GM23338 (cell line): Measurements from ENCODE around the gene PAX4. TPM values are rescaled to one million over a fixed set of nuclear protein-coding genes. Genes with fewer than 3 reads are reported as not detected.

Experiments used
- ATAC-seq: fragments of 200-7000 bp; cut with Tn5 transposase; 3 replicates; pipeline ENCODE4 v1.9.1; 2020
- DNase-seq: peaks from one replicate; pipeline ENCODE4 v3.0.0-alpha.2; 2015; ENCODE audit warnings: low spot score
- H2AFZ ChIP-seq: fragments of 200-600 bp; sonication (generic); 2 replicates; pipeline ENCODE4 v1.8.0; 2016; ENCODE audit warnings: antibody characterized with exemption, mild to moderate bottlenecking, moderate library complexity
- H3F3A ChIP-seq: fragments of 200-600 bp; sonication (generic); replicated peaks from 2 replicates; pipeline ENCODE4 v1.8.0; 2017; ENCODE audit warnings: antibody characterized with exemption, mixed run types, low read depth
- H3K27ac ChIP-seq: fragments of 200-600 bp; sonication (generic); 2 replicates; pipeline ENCODE4 v1.6.1; 2016; ENCODE audit warnings: low read depth
- H3K27me3 ChIP-seq: fragments of 200-600 bp; sonication (generic); 2 replicates; pipeline ENCODE4 v1.8.0; 2016; ENCODE audit warnings: mild to moderate bottlenecking, mixed run types, moderate library complexity; ENCODE audit not compliant: insufficient read depth
- H3K36me3 ChIP-seq: fragments of 200-600 bp; sonication (generic); 2 replicates; pipeline ENCODE4 v1.8.0; 2016; ENCODE audit warnings: mild to moderate bottlenecking; ENCODE audit not compliant: insufficient read depth
- H3K4me1 ChIP-seq: fragments of 200-600 bp; sonication (generic); 2 replicates; pipeline ENCODE4 v1.8.0; 2016; ENCODE audit warnings: mild to moderate bottlenecking, moderate library complexity; ENCODE audit not compliant: insufficient read depth
- H3K4me2 ChIP-seq: fragments of 200-600 bp; sonication (generic); 2 replicates; pipeline ENCODE4 v1.7.1; 2017; ENCODE audit warnings: mixed run types
- H3K4me3 ChIP-seq: fragments of 200-600 bp; sonication (generic); 2 replicates; pipeline ENCODE4 v1.6.1; 2016; ENCODE audit warnings: mixed run types
- H3K79me2 ChIP-seq: fragments of 200-600 bp; sonication (generic); replicated peaks from 2 replicates; pipeline ENCODE4 v1.8.0; 2017; ENCODE audit warnings: mild to moderate bottlenecking; ENCODE audit not compliant: insufficient read depth
- H3K9me2 ChIP-seq: fragments of 200-600 bp; sonication (generic); 2 replicates; pipeline ENCODE4 v1.8.0; 2017; ENCODE audit not compliant: insufficient read depth
- H4K20me1 ChIP-seq: fragments of 200-600 bp; sonication (generic); replicated peaks from 2 replicates; pipeline ENCODE4 v1.8.0; 2017; ENCODE audit warnings: mild to moderate bottlenecking; ENCODE audit not compliant: insufficient read depth
- H3K27ac Mint-ChIP-seq: 2 replicates; pipeline ENCODE4 v1.8.0; 2020; ENCODE audit warnings: inconsistent platforms, mild to moderate bottlenecking, moderate library complexity, mixed read lengths
- H3K27me3 Mint-ChIP-seq: 3 replicates; pipeline ENCODE4 v1.8.0; 2022; ENCODE audit warnings: low read depth, mild to moderate bottlenecking, moderate library complexity, mixed read lengths, inconsistent platforms; ENCODE audit not compliant: insufficient read depth, poor library complexity
- H3K36me3 Mint-ChIP-seq: 3 replicates; pipeline ENCODE4 v1.8.0; 2021; ENCODE audit warnings: low read depth, mild to moderate bottlenecking, inconsistent platforms, moderate library complexity, mixed read lengths
- H3K4me1 Mint-ChIP-seq: 3 replicates; pipeline ENCODE4 v1.8.0; 2020; ENCODE audit warnings: mild to moderate bottlenecking, inconsistent platforms, mixed read lengths
- H3K4me3 Mint-ChIP-seq: 3 replicates; pipeline ENCODE4 v1.8.0; 2021; ENCODE audit warnings: moderate library complexity, mild to moderate bottlenecking, inconsistent platforms, mixed read lengths
- H3K9me3 Mint-ChIP-seq: 3 replicates; pipeline ENCODE4 v1.8.0; 2020; ENCODE audit warnings: moderate library complexity, mild to moderate bottlenecking, inconsistent platforms, mixed read lengths
- CREB1 ChIP-seq: fragments of 250-450 bp; sonication (Bioruptor Pico); IDR thresholded peaks from 2 replicates; pipeline ENCODE4 v1.5.0; 2020; ENCODE audit warnings: low read depth, mild to moderate bottlenecking, moderate library complexity
- ETS1 ChIP-seq: IDR thresholded peaks from 2 replicates; pipeline ENCODE4 v1.6.1; 2016; ENCODE audit warnings: antibody characterized with exemption
- EZH2 ChIP-seq: fragments of 200-600 bp; sonication (generic); IDR thresholded peaks from one replicate; pipeline ENCODE4 v1.8.0; 2017; ENCODE audit warnings: antibody characterized with exemption, mild to moderate bottlenecking, low read depth; ENCODE audit not compliant: unreplicated experiment
- JUNB ChIP-seq: IDR thresholded peaks from one replicate; pipeline ENCODE4 v1.6.1; 2016; ENCODE audit warnings: antibody characterized with exemption; ENCODE audit not compliant: unreplicated experiment
- NANOG ChIP-seq: IDR thresholded peaks from 2 replicates; pipeline ENCODE4 v1.6.1; 2016; ENCODE audit warnings: antibody characterized with exemption, borderline replicate concordance
- POLR2AphosphoS5 ChIP-seq: IDR thresholded peaks from 2 replicates; pipeline ENCODE4 v1.6.1; 2016; ENCODE audit warnings: antibody characterized with exemption, low read depth
- REST ChIP-seq: IDR thresholded peaks from one replicate; pipeline ENCODE4 v1.6.1; 2018; ENCODE audit warnings: antibody characterized with exemption; ENCODE audit not compliant: unreplicated experiment
- ZNF331 ChIP-seq: fragments of 250-450 bp; sonication (Bioruptor Pico); IDR thresholded peaks from 2 replicates; pipeline ENCODE4 v1.5.0; 2020; ENCODE audit warnings: low read depth, mild to moderate bottlenecking, moderate library complexity
- ZNF462 ChIP-seq: fragments of 250-450 bp; sonication (Bioruptor Pico); IDR thresholded peaks from 2 replicates; pipeline ENCODE4 v1.5.0; 2020; ENCODE audit warnings: mild to moderate bottlenecking, moderate library complexity
- polyA plus RNA-seq: library from polyadenylated mRNA; unstranded; fragments of >200 nt; fragmentation: Nextera tagmentation; extraction: Ambion mirVana; gene quantifications from 2 replicates; pipeline ENCODE4 v1.2.1, GENCODE V29; 2016
- total RNA-seq: library from RNA; depleted of rRNA; stranded (reverse); fragments of >200 nt; shearing (Covaris generic); gene quantifications from 2 replicates; pipeline ENCODE4 v1.2.3, GENCODE V29; 2014

The PAX4 gene
- total and polyA plus RNA-seq, 2 experiments from 2014 or later = not detected

GRCh38 chr7:127666602-127667001 lies 48.7 kb upstream of the PAX4 start:
- Histone ChIP-seq H3K4me3 (peak overlapping the region; percentile 15; the same call in 1 of the 2 replicates), H3K4me1 (peaks cover 62% of the 10 kb centered on the region), H4K20me1 (peaks cover 61% of the 10 kb centered on the region), H3K27me3 (no peaks in the 10 kb centered on the region), H3K36me3 (no peaks in the 10 kb centered on the region; the same call in 1 of the 2 replicates), H3K4me2 (0 out of 2 replicates have a peak overlapping the region, but pooled peaks have one; percentile 70), H3K27ac (no peak overlapping the region), H3F3A (peaks cover 3% of the 10 kb centered on the region; the same call in 1 of the 2 replicates), H3K9me2 (no peaks in the 10 kb centered on the region), H2AFZ (no peak overlapping the region), H3K79me2 (peaks cover 100% of the 10 kb centered on the region)
- no peak overlapping the region; the same call in 2 of the 3 replicates for H3K4me3 Mint-ChIP-seq
- H3K27me3 Mint-ChIP-seq = peaks cover 7% of the 10 kb centered on the region
- no peaks in the 10 kb centered on the region for H3K9me3 Mint-ChIP-seq
- DNase-seq = no peak
- no peak overlapping the region for H3K27ac Mint-ChIP-seq
- H3K4me1 Mint-ChIP-seq = peaks cover 55% of the 10 kb centered on the region
- no peak for ATAC-seq
- TF ChIP-seq ETS1 (no peak), NANOG (no peak), POLR2AphosphoS5 (no peak), ZNF462 (CRISPR knock-in tag) (no peak), JUNB (no peak), EZH2 (no peak), ZNF331 (CRISPR knock-in tag) (no peak), REST (no peak), CREB1 (CRISPR knock-in tag) (no peak)
- peaks cover 26% of the 10 kb centered on the region for H3K36me3 Mint-ChIP-seq
